PFSK-1 (cell line): ENCODE results near the gene ITPKB.

Source experiments
- FOXP2 ChIP-seq: optimal IDR thresholded peaks from 2 replicates; pipeline ENCODE3; 2011; ENCODE audit warnings: borderline replicate concordance, control low read depth, inconsistent platforms; ENCODE audit not compliant: insufficient read depth; ENCODE audit errors: extremely low read length, extremely low read depth
- POLR2AphosphoS5 ChIP-seq: IDR thresholded peaks from 2 replicates; pipeline ENCODE4 v1.6.1; 2012; ENCODE audit warnings: low read depth, mild to moderate bottlenecking, control low read depth, low read length, moderate library complexity
- SIN3A ChIP-seq: IDR thresholded peaks from 2 replicates; pipeline ENCODE4 v1.6.1; 2012; ENCODE audit warnings: mild to moderate bottlenecking, low read length, moderate library complexity, borderline replicate concordance; ENCODE audit not compliant: insufficient read depth
- TAF1 ChIP-seq: IDR thresholded peaks from 2 replicates; pipeline ENCODE4 v1.6.1; 2012; ENCODE audit warnings: low read length, control low read depth, borderline replicate concordance; ENCODE audit not compliant: insufficient read depth
- TF ChIP-seq, protein P1 (sequence below), 2 experiments: IDR thresholded peaks; 2 replicates each; pipeline versions ENCODE4 v1.6.1 to v1.8.0; 2011 to 2012; ENCODE audit warnings: low read depth in 2 of 2, low read length in 2 of 2, control low read depth in 1 of 2, inconsistent platforms in 1 of 2, mild to moderate bottlenecking in 1 of 2, moderate library complexity in 1 of 2; ENCODE audit not compliant: insufficient read depth in 1 of 2

Gene ITPKB

GRCh38 chr1:226634611-226635246, 104.4 kb downstream of the ITPKB start:
- TF ChIP-seq POLR2AphosphoS5: no peak
- no peak for TF ChIP-seq FOXP2
- TF ChIP-seq TAF1: no peak
- TF ChIP-seq SIN3A: no peak
- TF ChIP-seq, protein P1, sequence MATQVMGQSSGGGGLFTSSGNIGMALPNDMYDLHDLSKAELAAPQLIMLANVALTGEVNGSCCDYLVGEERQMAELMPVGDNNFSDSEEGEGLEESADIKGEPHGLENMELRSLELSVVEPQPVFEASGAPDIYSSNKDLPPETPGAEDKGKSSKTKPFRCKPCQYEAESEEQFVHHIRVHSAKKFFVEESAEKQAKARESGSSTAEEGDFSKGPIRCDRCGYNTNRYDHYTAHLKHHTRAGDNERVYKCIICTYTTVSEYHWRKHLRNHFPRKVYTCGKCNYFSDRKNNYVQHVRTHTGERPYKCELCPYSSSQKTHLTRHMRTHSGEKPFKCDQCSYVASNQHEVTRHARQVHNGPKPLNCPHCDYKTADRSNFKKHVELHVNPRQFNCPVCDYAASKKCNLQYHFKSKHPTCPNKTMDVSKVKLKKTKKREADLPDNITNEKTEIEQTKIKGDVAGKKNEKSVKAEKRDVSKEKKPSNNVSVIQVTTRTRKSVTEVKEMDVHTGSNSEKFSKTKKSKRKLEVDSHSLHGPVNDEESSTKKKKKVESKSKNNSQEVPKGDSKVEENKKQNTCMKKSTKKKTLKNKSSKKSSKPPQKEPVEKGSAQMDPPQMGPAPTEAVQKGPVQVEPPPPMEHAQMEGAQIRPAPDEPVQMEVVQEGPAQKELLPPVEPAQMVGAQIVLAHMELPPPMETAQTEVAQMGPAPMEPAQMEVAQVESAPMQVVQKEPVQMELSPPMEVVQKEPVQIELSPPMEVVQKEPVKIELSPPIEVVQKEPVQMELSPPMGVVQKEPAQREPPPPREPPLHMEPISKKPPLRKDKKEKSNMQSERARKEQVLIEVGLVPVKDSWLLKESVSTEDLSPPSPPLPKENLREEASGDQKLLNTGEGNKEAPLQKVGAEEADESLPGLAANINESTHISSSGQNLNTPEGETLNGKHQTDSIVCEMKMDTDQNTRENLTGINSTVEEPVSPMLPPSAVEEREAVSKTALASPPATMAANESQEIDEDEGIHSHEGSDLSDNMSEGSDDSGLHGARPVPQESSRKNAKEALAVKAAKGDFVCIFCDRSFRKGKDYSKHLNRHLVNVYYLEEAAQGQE (IDR thresholded peaks at IDR 0.05; ENCODE audit: insufficient read depth in 1 of 2, low read depth in 2 of 2, low read length in 2 of 2): no peak

DNA sequence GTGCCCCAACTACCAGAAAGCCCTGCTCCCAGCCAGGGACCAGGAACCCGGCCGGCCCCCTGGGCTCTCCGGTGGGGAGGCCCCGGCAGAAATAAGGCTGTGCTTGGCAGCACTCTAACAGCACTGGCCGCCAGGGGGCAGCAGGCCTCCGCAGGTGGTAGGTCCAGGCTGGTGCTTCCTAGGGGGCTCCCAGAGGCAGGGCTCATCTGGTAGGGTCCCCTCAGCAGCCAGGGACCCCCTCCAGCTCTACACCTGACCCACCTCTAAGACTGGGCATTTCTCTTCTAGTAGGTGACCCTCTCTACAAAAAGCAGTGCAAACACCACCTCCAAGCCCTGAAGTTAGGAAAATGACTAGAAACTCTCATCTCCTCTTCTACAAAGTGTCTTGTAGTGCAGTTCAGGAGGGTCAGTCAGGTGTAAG, 104.9 kb downstream of the ITPKB start:
- no peak for TF ChIP-seq POLR2AphosphoS5
- TF ChIP-seq, protein P1 (IDR thresholded peaks at IDR 0.05; ENCODE audit: insufficient read depth in 1 of 2, low read depth in 2 of 2, low read length in 2 of 2): no peak

GRCh38 chr1:226633541-226634165, 105.4 kb downstream of the ITPKB start:
- TF ChIP-seq POLR2AphosphoS5: no peak
- TF ChIP-seq SIN3A: no peak
- TF ChIP-seq FOXP2: no peak
- TF ChIP-seq, protein P1 (IDR thresholded peaks at IDR 0.05; ENCODE audit: insufficient read depth in 1 of 2, low read depth in 2 of 2, low read length in 2 of 2): no peak
- TF ChIP-seq TAF1: no peak

DNA sequence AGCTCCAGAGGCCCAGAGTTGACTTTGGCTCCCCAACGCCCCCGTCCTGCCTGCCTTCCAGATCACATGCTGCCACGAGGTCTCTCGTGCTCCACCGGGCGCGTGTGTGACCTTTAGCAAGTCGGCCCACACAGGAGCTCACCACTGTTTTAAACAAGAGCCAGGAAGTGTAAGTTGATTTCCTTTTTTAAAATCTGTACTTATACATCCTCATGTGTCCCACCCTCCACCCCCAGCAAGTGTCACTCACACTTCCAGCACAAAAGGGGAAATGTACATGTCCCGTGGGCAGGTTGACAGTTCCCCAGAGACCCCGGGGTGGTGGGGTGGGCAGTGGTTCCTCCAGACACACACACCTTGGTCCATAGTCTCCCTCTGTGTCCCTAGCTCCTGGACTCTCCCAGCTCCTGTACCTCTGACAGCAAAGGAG, 106.1 kb downstream of the ITPKB start:
- TF ChIP-seq FOXP2: no peak
- no peak for TF ChIP-seq POLR2AphosphoS5
- TF ChIP-seq TAF1: no peak
- TF ChIP-seq SIN3A: no peak
- TF ChIP-seq, protein P1 (IDR thresholded peaks at IDR 0.05; ENCODE audit: insufficient read depth in 1 of 2, low read depth in 2 of 2, low read length in 2 of 2): no peak
